Stimulated activated effector memory CD8-positive, alpha-beta T cell treated with anti-CD3 and anti-CD28 coated beads, Interleukin-12 subunit alpha, Interleukin-12 subunit beta, amount 100 ng/mL, for 72 hours (primary cell): ENCODE data around the gene PTGDR2.

Source experiments
- ATAC-seq: fragments of 150-1000 bp; cut with Tn5 transposase; 2 replicates; pipeline ENCODE4 v1.10.0; 2021
- DNase-seq, 2 donors: peaks; one replicate each; pipeline ENCODE4 v3.0.0; 2021 to 2022; ENCODE audit warnings: low spot score in 2 of 2
- H3K27ac Mint-ChIP-seq: one replicate; pipeline ENCODE4 v1.8.0; 2022; ENCODE audit warnings: mild to moderate bottlenecking, mixed read lengths
- H3K36me3 Mint-ChIP-seq: one replicate; pipeline ENCODE4 v1.8.0; 2022; ENCODE audit warnings: mild to moderate bottlenecking, mixed read lengths
- H3K4me1 Mint-ChIP-seq: one replicate; pipeline ENCODE4 v1.8.0; 2022; ENCODE audit warnings: mixed read lengths
- H3K4me3 Mint-ChIP-seq: one replicate; pipeline ENCODE4 v1.8.0; 2022; ENCODE audit warnings: mild to moderate bottlenecking, mixed read lengths
- H3K9me3 Mint-ChIP-seq: one replicate; pipeline ENCODE4 v1.8.0; 2022; ENCODE audit warnings: mixed read lengths

Gene PTGDR2

DNA sequence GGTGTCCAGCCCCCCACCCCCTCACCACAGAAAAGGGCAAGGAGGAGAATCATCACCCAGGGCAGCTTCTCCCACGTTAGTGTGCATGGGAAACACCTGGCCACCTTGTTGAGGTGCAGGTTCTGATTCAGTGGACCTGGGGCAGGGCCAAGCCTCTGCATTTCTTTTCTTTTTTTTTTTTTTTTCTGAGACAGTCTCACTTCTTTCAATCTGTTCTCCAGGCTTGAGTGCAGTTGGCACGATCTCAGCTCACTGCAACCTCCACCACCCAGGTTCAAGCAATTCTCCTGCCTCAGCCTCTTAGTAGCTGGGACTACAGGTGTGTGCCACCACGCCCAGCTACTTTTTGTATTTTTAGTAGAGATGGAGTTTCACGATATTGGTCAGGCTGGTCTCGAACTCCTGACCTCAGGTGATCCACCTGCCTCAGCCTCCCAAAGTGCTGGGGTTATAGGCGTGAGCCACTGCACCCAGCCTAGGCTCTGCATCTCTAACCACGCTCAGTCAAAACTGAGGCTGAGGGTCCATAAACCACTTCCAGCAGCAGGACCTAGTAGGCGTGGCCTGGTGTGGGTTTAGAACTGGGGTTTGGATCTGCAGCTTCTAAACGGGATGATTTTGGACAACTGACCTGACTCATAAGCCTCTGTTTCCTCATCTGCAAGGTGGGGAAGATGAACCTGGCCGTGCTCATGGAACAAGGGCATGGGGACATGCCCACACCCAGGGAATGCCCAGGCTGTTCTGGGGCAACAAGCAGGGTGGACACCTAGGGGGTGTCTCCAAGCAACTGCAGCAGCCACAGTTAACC is 12.3 kb upstream of the PTGDR2 start:
- no peaks in the 10 kb centered on the region for H3K9me3 Mint-ChIP-seq
- no peaks in the 10 kb centered on the region for H3K36me3 Mint-ChIP-seq
- H3K4me3 Mint-ChIP-seq = no peak overlapping the region
- no peak for DNase-seq
- no peak overlapping the region for H3K27ac Mint-ChIP-seq
- peaks cover 3% of the 10 kb centered on the region for H3K4me1 Mint-ChIP-seq
- no peak for ATAC-seq

DNA sequence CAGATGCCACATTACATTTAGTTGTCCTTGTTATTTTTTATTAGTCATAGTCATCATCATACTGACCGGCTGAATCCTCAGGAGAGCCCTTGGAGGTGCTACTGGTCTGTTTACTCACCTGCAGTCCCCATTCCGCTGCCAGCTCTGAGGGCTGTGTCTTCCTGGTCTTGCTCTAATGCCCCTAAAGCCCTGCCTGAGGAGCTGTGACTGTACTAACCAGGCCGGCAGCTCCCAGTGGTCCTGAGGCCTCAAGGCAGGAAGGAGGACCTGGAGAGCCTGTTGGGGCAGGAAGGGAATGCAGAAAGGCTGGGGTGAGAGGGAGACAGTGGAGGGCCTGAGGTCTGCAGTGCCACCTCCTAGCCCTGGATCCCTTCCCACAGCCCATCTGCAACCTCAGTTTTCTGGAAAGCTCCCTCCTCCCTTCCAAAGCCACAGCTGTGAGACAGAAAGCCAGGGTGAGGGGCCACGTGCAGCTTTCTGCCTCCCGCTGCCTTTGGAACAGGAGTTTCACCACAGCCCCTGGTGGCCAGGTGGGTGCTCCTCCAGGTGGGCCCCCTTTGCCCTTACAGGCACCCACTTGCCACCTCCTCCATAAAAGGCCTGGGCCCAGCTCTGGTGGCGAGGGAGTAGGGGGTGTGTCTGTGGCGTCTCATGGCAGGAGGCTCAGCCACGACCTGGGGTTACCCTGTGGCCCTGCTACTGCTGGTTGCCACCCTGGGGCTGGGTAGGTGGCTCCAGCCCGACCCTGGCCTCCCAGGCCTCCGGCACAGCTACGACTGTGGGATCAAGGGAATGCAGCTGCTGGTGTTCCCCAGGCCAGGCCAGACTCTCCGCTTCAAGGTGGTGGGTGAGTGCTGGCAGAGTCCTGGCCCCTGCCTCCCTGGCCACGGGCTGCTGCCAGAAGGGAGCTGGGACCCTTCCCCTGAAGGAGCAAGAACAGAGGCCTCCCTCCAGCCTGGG is 11.4 kb upstream of the PTGDR2 start, which contains the start of gene ZP1:
TSS of gene ZP1 (plus strand) at position 632 of the 960 bp plus-strand sequence. CDS start at position 652, 20 bp downstream.
- ATAC-seq = no peak
- no peaks in the 10 kb centered on the region for H3K9me3 Mint-ChIP-seq
- no peaks in the 10 kb centered on the region for H3K4me1 Mint-ChIP-seq
- no peak within 1 kb of the TSS for H3K4me3 Mint-ChIP-seq
- no peak for DNase-seq
- no peaks in the 10 kb centered on the region for H3K36me3 Mint-ChIP-seq
- H3K27ac Mint-ChIP-seq = no peak within 1 kb of the TSS

DNA sequence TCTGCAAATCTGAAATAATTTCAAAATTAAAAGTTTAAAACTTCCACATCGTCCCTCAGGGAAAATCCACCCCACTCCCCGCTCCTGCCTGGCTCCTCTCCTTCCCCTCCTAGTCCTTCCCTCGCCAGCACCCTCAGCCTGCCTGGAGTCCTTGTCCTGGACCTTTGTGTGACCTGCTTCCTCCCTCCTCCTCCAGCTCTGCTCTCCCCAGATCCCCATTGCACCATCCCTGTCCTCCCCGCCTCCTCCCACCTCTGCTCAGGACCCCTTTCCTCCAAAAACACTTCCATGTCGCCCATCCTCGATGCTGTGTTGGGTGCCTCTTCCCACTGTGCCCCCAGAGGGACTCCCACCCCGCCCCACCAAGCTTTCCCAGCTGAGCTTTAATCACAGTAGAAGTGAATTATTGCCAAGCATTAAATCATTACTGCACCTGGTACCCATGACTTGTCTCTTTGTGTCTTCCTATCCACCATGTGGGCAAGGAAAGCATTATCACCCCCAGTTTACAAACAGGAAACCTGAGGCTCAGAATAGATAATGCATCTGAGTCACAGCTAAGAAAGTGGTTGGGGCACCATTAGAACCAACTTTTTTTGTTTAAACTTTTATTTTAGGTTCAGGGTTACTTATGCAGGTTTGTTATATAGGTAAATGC is 9.2 kb upstream of the PTGDR2 start:
- ATAC-seq (no peak), DNase-seq (no peak)
- no peak overlapping the region for H3K27ac Mint-ChIP-seq
- H3K4me1 Mint-ChIP-seq = no peaks in the 10 kb centered on the region
- no peaks in the 10 kb centered on the region for H3K9me3 Mint-ChIP-seq
- H3K36me3 Mint-ChIP-seq = no peaks in the 10 kb centered on the region
- no peak overlapping the region for H3K4me3 Mint-ChIP-seq

DNA sequence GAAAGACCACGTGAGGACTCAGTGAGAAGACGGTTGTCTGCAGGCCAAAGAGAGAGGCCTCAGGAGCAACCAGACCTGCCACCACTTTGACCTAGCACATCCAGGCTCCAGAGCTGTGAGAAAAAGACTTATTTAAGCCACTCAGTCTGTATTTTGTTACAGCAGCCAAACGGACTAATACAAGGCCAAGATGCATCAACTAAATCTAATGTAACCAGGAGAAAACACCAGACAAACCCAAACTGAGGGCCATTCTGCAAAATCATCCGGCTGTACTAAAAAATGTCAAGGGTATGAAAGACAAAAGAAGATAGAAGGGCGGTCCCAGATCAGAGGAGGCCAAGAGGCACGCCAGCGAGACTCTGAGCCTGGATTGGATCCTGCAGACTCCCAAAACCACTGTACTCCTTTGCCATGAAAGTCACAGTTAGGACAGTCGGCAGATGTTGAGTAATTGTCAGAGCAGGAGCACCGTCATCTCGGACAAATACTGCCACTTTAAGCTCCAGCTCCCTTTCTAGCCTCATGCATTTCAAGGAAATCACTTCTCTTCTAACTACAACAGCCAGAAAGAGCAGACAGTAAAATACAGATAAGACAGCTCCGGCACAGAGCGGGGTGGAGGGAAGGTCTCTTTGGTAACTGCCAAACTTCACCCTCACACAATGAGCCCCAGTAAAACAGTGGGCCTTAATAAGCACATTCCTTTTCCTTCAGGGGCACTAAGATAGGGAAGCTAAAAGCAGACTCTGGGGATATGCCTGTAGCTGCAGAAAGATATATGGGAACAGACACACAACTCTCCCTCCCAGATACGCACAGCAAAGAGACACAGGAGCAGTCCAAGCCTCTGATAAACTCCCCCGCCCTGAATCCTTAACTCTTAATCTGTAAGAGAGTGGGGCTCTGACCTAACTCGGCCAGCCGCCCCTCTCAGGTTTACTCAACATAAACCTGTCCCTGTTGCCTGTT is 8.1 kb upstream of the PTGDR2 start:
- Mint-ChIP-seq H3K4me1 (peaks cover 6% of the 10 kb centered on the region), H3K4me3 (no peak overlapping the region), H3K27ac (no peak overlapping the region), H3K36me3 (no peaks in the 10 kb centered on the region), H3K9me3 (no peaks in the 10 kb centered on the region)
- DNase-seq (no peak), ATAC-seq (no peak)

DNA sequence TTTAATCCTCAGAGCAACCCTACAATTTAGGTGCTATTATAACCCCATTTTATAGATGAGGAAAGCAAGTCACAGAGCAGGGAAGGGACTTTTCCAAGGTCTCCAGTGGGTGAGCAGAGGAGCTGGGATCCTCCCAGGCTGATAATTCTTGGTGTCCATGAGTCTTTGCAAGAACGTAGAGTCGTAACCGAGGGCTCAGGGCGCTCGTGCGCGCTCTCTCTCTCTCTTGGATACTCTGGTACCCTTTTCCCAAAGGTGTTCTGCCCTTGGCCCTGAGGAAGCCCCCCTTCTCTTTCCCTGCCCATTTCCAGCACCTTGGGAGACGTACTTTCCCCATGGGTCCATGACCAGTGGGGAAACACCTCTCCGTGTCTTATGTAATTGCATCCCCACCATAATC is 6.4 kb upstream of the PTGDR2 start:
- Mint-ChIP-seq H3K4me1 (peaks cover 20% of the 10 kb centered on the region), H3K27ac (peak overlapping the region; percentile 8), H3K9me3 (no peaks in the 10 kb centered on the region), H3K36me3 (no peaks in the 10 kb centered on the region), H3K4me3 (no peak overlapping the region)
- ATAC-seq = no peak
- no peak for DNase-seq

DNA sequence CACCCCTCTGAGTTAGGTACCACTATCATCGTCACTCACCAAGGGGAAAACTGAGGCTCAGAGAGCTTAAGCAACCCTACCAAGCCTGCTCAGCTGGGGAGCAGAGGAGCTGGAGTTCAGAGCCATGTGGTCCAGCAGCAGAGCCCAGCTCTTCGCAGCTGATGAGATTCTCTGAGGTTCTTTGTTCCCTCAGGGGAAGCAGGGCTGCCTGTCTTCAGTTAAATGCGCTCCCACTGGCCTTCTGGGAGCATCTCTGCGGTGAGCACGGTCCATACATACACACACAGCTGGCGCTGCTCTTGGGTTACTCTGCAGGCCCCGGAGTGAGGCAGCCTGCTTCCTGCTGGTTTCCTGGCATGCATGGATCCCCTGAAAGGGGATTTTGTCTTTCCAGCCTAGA is 5.2 kb upstream of the PTGDR2 start:
- no peak for ATAC-seq
- no peak for DNase-seq
- no peak overlapping the region for H3K27ac Mint-ChIP-seq
- no peaks in the 10 kb centered on the region for H3K9me3 Mint-ChIP-seq
- peaks cover 20% of the 10 kb centered on the region for H3K4me1 Mint-ChIP-seq
- no peak overlapping the region for H3K4me3 Mint-ChIP-seq
- no peaks in the 10 kb centered on the region for H3K36me3 Mint-ChIP-seq

DNA sequence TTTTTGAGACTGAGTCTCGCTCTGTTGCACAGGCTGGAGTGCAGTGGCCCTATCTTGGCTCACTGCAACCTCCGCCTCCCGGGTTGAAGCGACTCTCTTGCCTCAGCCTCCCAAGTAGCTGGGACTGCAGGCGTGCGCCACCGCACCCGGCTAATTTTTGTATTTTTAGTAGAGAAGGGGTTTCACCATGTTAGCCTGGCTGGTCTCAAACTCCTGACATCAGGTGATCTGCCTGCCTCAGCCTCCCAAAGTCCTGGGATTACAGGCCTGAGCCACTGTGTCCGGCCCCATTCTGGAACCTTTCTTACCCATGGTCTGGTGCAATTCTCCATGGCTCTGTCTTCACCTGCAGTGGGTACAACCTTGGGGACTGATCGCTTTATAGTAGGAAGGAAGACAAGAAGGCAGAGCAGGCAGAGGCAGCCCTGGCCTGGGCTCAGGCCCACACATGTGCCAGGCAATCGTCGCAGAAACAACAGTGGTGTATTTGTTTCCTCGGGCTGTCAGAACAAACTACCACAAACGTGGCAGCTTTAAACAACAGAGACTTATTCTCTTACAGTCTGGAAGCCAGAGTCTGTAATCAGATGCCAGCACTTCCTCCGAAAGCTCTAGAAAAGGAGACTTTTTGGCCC is 4.0 kb upstream of the PTGDR2 start:
- DNase-seq (no peak), ATAC-seq (no peak)
- Mint-ChIP-seq H3K27ac (peak overlapping the region; percentile 8), H3K36me3 (no peaks in the 10 kb centered on the region), H3K9me3 (no peaks in the 10 kb centered on the region), H3K4me1 (peaks cover 20% of the 10 kb centered on the region), H3K4me3 (no peak overlapping the region)

DNA sequence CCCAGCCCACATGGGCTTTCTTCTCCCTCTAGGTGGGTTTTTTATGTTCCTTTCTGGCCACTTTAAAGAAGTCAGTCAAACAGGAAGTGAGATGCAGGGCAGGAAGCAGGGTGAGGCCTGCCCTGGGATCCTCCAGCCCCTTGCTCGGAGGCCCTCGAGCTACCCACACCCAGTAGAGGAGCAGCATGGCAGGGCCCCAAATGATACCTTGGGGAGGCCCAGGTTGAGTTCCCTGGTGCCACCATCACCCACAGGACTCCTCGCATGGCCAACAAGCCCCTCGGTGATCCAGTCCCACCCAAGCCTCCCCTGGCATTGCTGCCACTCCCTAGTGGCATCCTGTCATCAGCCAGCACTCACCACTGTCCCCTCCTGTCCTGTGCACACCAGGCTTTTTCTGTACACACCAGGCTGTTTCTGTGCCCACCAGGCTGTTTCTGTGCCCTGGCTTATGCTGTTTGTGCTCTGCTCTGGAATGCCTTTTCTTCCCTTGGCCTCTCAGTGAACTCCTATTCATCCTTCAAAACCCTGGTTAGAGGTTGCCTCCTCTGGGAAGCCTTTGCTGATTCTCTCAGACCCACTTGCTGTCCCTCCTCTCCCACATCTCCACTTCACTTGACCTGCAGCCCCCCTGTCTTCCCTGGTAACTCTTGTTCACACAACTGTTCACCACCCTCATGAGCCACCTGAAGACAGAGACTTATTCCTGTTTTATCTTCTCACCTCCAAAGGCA is 3.1 kb upstream of the PTGDR2 start:
- ATAC-seq (peak; percentile 27), DNase-seq (no peak)
- Mint-ChIP-seq H3K4me1 (peaks cover 20% of the 10 kb centered on the region), H3K9me3 (no peaks in the 10 kb centered on the region), H3K36me3 (no peaks in the 10 kb centered on the region), H3K27ac (peak overlapping the region; percentile 8), H3K4me3 (no peak overlapping the region)

DNA sequence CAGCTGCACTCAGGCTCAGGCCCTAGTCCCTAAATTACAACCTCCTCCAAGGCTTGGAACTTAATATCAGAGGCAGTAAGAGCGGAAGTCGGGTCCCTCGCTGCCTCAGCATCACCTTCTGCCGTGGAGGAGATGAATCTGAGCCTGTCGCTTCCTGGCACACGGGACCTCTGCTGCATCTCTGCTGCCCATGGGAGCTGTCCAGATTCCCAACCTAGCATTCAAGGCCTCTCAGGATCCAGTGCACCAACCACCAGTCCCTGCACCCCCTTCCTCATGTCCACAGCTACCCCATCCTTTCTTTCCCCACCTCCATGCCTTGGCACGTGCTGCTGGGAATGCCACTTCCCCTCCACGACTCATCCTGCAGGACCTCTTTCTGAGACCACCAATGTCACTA is 2.5 kb upstream of the PTGDR2 start:
- peak overlapping the region; percentile 62 for H3K27ac Mint-ChIP-seq
- no peaks in the 10 kb centered on the region for H3K9me3 Mint-ChIP-seq
- no peak overlapping the region for H3K4me3 Mint-ChIP-seq
- peaks cover 20% of the 10 kb centered on the region for H3K4me1 Mint-ChIP-seq
- no peak for ATAC-seq
- no peak for DNase-seq
- H3K36me3 Mint-ChIP-seq = no peaks in the 10 kb centered on the region

DNA sequence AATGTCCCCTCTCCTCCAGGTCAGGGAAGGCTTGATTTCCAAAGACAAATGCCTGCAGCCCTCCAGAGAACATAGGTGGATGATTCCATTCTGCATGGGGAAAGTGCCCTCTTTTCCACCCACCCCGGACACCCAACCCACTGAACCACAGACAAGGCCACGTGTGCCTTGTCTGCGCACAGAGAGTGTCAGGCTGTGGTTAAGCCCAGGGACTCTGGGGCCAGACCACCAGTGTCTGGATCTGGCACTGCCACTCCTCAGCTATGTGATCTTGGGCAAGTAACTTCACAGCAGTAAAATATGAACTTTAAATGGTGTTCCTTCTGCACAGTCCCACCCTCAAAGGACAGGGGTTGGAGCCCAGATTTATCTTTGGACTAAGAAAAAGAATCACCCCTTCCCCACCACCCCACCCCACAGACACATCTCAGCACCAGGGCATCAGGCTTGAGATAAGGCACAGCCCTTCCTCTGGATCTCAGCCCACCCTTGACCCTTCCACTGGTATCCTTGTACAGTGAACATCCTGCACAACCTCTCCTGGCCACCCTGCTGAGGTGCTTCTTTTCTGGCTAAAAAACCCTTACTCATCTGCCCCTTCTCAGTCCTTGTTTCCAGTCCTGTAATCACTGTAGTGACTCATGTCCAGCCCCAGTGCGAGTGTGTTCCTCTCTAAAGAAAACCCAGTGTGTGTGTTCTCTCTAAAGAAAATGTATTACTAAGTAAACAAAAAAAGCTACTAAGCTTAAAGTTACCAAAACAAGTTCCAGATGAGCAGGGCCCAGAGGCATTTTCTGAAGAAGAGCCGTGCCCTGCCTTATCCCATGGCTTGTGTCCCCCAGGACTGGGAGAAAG is 1.9 kb upstream of the PTGDR2 start:
- DNase-seq = no peak
- Mint-ChIP-seq H3K4me1 (peaks cover 20% of the 10 kb centered on the region), H3K4me3 (no peak overlapping the region), H3K36me3 (no peaks in the 10 kb centered on the region), H3K27ac (peak overlapping the region; percentile 62), H3K9me3 (no peaks in the 10 kb centered on the region)
- peak; percentile 72 for ATAC-seq

DNA sequence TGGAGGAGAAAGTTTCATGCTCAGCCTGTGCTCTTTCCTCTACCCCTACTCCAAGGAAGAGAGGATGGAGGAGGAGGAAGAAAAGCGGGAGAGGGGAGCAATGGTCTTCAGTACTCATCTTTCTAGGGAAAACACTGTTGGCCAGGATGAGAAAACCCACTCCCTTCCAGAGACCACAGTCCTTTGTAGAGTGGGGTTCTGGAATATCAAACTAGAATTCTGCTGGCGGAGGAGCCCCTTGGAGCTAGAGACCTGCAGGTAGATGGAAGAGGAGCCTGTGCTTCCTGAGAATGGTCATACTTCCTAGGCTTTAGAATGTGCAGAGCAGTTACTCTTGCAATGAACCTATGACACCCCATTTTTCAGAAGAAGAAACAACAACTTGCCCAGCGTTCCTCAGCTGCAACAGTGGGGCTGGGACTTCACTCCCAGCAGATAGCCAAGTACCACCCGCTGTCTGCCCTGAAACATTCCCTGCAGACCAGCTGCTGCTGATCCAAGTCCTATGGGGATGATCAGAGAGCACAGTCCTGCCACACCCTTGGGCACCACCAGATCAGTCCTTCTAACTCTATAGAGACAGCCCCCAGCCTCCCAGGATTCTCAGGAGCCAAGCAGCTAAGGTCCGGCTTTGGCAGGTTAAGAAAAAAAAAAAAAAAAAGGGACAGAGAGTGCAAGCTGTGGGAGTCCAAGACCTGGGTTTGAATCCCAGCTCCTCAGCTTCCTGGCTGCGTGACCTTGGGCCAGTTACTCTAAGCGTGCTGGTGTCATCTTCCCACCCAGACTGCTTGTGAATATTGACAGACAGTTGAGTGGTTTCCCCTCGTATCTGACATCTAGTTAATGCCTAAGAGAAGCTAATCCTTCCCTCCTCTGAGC is 664 bp downstream of the PTGDR2 start:
- peaks cover 20% of the 10 kb centered on the region for H3K4me1 Mint-ChIP-seq

More for the DNA sequence above, 664 bp downstream of the PTGDR2 start:
- H3K9me3 Mint-ChIP-seq = no peaks in the 10 kb centered on the region
- H3K27ac Mint-ChIP-seq = no peak overlapping the region
- H3K36me3 Mint-ChIP-seq = peaks cover 22% of the 10 kb centered on the region
- DNase-seq = no peak
- H3K4me3 Mint-ChIP-seq = no peak overlapping the region
- ATAC-seq = no peak
